NCI-H1048 (cell line): ENCODE results near the gene ERCC2.
"Not testable (repeated sequence)": the region's sequence is repeated elsewhere in the genome, so short reads cannot be mapped to it uniquely, and the experiment has no call there.

Experiments used
- DNase-seq: peaks from one replicate; lab custom pipeline; 2025; lab: John Stamatoyannopoulos, UW

Gene ERCC2

DNA sequence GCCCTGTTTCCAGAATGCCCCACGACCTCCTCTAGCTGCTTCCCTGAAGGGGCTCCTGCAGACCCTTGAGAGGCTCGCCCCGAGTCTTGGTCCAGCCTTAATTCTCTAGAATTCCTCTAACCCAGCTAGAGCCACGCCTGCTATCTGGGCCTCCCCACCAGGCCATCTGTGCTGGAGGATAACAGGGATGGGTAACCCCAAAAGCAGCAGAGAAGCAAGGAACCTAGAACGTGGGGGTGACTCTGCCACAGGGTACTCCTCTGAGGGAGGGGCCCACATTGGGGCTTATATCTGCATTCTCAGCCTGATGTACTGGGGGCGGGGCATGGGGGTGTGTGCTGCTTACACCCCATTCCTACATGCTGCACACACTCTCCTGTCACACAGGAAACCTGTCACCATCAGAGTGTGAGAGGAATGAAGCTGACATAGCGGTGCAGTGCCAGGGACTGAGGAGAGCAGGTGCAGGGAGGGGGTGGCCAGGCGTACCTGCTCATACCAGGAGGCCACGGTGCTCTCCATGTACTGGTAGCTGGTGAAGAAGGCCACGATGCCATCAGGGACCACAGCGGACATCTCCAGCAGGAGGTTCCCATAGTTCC lies 16.0 kb downstream of the ERCC2 start:
- no peak for DNase-seq

DNA sequence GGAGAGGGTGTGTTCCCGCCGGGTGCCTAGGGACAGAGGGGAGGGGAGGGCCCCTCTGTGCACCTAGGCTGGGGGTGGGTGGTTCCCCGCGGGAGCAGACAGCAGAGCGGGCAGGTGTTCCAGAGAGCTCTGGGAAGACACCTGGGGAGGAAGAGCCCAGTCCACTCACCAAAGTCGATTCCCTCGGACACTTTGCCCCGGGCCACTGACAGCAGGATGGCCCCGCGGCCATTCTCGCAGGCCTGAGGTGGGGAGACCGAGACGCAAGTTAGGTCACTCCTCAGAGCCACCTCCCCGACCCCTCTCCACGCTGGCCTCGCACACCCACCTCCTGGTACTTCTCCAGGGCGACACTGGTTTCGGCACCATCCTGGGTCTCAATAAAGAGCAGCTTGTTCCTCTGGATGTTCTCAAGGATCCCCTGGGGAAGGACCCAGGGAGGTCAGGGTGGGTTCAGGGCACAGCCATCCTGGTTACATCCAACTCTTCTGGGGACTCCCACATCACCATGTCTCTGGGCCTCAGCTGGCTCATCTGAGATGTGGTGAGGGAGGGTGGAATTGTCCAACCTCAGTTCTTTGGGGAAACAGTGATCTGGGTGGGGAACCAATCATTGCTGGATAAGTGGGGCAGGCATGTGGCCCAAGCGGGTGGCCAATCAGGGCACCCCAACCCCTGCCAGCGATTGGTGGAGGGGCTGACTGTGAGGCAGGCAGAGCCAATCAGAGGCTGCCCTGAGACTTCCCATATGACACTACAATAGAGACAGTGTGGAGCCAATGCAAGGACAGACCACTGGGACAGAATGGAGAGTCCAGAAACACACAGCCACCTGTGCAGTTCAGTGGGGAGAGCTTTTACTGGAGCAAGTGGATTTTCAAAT lies 17.2 kb downstream of the ERCC2 start:
- DNase-seq: no peak

DNA sequence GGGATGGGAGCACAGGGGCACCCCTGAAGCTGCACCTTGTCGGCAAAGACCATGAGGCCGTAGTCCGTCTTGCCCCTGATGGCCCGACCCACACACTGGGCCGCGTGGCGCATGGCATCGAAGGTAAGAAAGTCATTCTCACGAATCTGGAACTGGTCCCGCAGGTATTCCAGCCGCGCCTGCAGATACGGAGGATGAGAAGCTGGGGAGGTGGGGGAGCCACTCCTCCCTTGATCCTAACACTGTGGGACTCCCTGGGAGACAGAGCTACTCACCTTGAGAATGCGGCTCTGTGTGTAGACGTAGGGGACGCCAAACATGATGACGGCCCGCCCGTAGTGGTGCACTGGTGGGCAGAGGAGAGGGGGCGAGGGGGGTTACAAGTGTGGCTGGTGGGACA lies 17.9 kb downstream of the ERCC2 start:
- no peak for DNase-seq

DNA sequence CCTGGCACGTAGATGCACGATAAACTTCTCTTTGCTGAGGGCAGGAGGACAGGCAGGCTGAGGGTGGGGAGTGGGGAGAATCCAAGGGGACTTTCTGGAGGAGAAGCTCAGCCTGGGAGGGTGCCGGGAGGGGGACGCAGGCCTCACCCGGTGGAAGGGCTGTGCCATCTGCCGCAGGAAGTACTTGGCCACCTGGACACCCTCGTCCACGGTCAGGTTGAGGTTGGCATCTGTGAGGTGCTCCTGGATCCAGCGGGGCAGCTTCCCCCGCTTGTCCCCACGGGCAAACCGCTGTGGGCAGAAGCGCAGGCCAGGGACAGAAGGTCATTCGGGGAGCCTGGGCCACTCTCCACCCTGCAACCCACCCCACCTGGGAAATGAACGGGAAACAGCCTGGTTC lies 18.3 kb downstream of the ERCC2 start:
- no peak for DNase-seq

DNA sequence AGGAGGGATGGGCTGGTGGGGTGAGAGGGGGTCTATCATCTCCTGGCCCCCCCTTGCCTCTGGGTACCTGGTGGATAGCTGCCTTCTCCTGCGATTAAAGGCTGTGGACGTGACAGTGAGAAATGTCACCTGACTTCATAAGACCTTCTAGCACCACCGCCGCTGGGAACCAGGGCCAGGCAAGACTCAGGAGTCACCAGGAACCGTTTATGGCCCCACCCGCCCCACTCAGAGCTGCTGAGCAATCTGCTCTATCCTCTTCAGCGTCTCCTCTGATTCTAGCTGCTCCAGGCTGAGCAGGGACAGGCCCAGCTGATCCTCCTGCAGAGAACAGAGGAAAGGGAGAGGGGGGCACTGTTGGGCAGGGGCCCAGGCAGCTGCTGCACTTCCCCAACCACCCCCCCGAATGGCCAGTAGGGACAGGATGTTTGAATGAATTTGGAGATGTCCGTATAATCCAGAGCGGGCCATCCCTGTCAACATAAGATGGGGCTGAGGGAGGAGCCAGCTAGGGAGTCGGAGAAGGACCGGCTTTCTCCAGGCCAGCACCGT lies 18.9 kb downstream of the ERCC2 start:
- no peak for DNase-seq

DNA sequence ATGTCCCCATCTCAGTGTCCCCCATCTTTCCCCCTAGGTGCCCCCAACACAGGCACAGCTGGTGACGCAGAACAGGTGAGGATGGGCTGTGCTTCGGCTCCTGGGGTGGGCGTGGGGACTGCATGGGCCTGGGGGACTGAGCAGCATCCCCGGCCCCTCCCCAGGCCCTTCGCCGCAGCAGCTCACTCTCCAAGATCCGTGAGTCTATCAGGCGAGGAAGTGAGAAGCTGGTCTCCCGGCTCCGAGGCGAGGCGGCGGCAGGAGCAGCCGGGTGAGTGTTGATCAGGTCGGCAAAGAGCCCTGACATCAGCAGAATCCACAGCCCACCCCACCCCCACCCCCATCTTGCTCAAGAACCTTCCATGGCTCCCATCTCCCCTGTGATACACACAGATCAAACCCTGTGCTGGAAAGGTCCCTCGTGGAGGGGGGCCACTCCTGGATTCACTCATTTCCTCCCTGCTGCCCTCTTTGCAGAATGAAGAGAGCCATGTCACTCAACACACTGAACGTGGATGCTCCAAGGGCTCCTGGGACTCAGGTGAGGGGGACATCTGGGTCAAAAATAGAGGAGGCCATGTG lies 19.8 kb downstream of the ERCC2 start:
- no peak for DNase-seq

DNA sequence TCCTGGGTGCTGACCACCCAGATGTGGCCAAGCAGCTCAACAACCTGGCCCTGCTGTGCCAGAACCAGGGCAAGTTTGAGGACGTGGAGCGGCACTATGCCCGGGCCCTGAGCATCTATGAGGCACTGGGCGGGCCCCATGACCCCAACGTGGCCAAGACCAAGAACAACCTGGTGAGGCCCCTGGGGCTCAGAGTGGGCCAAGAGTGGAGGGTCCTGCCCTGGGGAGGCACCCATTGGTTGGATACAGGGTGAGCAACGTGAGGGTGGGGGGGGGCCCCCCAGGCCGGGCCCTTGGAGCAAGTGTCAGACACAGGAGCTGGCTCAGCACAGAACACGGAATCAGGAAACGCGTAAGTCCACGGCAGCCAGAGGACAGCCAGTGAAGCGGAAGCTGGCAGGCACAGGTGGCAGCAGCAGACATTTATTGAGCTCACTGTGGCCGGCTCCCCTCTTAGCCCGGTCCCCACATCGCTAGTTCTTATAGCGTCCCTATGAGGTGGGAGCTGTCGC lies 20.9 kb downstream of the ERCC2 start:
- DNase-seq: no peak

DNA sequence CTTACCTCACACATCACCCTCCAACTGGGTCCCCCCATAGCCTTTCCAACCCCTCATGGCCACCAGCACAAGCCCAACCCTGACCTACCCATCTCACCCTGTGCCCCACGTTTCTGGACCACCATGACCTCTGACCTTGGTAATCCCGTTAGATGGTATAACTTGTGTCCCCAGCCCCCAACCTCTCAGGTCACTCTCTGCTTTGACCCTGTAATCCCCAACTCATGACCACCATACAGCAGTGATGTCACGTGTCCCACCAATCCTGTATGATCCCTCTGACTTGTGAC lies 21.3 kb downstream of the ERCC2 start:
- DNase-seq: no peak

DNA sequence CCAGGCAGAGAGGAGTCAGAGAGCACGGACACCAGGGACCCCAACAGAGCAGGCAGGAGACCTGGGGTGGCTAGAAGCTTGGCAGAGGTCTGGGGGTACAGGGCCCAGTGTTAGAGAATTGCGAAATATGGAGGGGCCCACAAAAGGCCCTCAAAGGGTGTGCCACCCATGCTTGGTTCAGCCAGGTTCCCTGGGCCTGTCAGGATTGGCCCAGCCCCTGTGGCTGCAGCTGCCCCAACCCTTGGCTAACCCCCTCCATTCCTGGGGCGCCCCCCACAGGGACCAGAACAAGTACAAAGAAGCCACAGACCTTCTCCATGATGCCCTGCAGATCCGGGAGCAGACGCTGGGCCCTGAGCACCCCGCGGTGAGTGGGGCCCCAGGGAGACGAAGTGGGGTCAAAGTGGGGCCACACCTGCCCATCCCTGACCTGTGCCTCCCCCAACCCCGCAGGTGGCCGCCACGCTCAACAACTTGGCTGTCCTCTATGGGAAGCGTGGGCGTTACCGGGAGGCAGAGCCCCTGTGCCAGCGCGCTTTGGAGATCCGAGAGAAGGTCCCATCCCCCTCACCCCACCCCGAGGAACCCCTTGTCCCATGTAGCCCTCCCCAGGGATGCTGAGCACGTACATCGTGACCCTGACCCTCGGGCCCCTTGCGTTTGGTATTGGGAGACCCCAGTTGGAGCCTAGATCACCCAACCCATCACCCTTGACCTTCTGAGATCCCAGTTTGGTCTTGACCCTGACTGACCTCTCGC lies 21.8 kb downstream of the ERCC2 start:
- no peak for DNase-seq

DNA sequence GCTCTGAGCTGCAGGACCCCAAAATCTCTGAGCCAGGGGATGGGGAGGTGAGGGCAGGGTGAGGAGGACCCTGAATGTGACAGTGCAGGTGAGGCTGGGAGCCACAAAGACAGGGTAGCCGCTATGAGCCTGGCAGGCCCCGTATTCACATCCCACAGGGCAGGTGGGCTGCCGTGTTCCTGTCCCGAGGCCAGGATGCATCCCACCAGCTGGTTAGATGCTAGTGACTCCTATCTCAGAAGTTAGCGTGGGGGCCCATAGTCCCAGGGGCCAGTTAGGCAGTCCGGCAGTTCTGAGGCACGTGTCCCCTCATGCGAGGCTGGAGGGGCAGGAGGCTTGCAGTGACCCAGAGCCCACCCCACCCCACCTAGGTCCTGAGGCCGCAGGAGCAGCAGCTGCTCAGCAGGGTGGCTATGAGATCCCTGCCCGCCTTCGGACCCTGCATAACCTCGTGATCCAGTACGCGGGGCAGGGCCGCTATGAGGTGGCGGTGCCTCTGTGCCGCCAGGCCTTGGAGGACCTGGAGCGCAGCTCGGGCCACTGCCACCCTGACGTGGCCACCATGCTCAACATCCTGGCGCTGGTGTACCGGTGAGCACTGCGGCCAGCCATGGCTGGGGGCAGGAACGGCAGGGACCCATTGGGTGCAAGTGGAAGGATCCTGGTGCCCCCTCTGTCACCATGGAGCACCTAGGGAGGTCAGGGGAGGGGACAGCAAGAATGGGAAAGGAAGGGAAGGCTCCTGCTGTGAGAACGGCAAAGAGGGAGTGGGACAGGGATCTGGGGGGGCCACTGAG lies 22.6 kb downstream of the ERCC2 start:
- no peak for DNase-seq

DNA sequence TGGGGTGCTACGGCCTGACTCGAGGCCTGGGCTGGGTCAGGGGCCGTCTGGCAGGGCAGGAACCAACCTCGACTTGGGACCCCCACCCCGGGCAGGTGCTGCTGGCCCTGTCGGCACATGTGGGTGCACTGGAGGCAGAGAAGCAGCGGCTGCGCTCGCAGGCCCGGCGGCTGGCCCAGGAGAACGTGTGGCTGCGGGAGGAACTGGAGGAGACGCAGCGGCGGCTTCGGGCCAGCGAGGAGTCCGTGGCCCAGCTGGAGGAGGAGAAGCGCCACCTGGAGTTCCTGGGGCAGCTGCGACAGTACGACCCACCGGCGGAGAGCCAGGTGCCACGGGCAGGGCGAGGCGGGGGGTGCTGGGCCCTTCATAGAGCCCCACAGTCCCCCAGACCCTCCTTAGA lies 23.9 kb downstream of the ERCC2 start:
- no peak for DNase-seq

DNA sequence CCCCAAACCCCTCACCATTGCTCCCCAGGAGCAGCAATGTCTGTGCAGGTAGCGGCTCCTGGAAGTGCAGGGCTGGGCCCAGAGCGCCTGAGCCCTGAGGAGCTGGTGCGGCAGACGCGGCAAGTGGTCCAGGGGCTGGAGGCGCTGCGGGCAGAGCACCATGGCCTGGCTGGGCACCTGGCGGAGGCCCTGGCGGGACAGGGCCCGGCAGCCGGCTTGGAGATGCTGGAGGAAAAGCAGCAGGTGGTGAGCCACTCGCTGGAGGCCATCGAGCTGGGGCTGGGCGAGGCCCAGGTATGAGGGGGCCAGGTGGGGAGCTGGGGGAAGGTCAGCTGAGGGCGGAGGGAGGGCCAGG lies 24.9 kb downstream of the ERCC2 start:
- DNase-seq: no peak

DNA sequence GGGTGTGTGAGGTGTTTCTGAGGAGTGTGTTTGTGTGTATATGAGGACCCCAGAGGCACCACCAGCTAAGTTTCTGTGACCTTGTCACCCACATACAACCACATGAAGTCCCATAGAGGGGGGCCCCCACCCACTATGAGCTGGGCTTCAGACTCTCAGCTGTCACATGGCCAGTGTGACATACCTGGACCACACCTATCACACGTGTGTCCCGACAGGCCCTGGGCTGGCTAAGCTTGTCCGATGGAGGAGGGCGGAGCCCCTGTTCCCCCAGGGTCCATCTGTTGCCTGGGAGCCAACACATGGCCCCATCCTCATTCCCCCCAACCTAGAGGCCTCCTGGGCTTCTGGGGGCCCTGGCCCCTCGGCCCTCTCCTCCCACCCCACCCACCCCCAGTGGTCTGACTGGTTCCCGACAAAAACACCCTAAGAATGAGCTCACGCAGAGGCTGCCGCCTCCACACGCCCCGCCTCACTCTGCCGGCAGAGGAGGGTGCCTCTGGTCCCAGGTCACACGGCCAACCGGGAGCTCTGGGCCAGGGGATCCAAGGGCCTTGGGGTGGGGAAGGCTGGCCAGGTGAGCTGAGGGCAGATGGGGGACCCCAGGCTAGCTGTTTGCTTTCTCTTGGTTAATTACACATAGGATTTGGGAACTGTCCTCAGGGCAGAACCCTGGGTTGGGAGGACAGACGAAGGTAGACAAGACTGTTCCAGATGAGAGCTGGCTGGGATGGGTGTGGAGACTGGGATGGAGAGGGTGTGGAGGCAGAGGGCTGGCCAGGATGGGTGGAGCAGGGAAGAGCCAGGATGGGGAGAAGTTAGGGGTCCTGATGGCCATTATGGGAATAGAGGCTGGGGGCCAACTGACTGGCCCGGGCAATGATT lies 25.5 kb downstream of the ERCC2 start:
- no peak for DNase-seq

DNA sequence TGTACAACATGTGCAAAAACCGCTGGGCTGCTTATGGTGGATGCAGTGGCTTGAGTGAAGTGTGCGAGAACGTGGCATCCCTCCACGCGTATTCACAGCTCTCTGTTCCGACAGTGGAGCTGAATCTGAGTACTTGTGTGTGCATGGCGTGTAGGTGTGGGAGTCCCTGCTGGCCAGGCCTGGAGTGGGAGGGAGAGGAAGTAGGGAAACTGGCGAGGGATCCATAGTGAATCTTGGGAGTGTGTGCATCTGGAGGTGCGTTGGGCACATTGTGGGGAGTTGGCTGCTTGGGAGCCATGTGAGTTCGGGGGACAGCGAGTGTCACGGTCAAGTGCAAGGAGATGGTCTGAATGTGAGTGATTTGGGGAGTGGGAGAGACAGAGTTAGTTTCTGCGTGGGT lies 27.5 kb downstream of the ERCC2 start:
- no peak for DNase-seq

DNA sequence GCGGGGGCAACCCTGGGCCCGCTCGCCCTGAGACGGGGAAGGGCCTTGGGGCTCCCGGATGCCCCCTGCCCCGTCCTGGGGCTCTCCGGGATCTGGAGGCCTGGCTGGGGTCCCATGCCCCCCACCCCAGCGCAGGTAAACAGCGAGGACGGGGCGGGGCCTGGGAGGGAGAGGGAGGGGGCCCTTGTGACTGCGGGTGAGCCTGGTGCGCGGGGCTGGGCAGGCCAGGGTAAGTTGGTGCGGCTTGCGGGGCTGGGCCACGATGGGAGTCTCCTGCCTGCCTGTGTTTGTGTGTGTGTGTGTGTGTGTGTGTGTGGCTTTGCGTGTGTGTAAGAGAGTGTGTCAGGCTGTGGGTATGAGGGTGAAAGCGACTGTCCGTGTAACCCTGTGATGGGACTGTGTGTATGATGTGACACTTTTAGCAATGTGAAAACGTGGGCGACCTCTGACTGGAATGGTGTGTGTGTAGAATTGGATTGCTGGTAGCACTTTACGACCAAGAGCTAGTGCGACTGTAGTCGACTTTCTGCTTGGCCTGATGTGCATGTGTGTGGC lies 29.4 kb downstream of the ERCC2 start:
- DNase-seq: no peak

DNA sequence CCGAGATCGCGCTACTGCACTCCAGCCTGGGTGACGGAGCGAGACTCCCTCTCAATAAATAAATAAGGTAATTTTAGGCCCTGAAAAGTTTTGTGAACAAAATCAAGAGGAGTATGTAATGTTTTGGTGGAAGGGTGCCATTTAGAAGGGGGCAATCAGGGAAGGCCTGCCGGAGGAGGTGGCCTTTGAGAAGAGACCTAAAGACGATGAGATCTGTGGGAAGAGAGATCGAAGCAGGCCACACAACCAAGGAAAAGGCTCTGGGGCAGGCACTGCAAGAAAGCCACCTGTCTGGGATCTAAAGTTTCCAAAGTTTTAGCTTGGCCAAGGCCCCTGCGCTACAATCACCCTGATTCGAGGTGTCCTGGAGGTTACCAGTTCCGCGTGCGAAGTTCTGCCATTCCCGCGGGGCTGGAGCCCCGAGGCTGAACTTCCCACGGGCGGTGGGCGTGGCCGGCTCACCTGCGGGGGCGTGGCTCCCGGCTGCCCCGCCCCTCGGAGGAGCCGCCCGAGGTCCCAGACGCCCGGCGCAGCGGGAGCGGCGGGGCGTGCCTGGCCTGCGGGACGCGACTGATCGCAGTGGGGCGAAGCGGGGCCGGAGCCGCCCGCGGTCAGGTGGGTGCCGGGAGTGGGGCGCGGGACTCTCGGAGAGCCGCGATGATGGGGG lies 30.0 kb downstream of the ERCC2 start, which contains the start of gene KLC3:
Gene KLC3, plus strand, starts transcription at position 519 of the 667 bp plus-strand sequence. CDS start 4,792 bp downstream, outside the sequence.
- no peak for DNase-seq

DNA sequence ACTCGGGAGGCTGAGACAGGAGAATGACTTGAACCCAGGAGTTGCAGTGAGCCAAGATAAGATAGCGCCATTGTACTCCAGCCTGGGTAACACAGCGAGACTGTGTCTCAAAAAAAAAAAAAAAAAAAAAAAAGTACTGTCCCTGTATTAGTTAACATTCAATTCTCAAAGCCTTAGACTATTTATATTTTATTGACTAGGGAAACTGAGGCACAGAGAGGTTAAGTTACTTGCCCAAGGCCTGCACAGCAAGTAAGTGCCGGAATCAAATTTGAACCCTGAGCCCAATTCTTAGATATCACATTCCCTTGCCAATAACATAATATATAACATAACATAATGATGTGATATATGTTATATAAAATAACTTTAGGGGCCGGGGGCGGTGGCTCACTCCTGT lies 30.7 kb downstream of the ERCC2 start:
- DNase-seq: no peak

DNA sequence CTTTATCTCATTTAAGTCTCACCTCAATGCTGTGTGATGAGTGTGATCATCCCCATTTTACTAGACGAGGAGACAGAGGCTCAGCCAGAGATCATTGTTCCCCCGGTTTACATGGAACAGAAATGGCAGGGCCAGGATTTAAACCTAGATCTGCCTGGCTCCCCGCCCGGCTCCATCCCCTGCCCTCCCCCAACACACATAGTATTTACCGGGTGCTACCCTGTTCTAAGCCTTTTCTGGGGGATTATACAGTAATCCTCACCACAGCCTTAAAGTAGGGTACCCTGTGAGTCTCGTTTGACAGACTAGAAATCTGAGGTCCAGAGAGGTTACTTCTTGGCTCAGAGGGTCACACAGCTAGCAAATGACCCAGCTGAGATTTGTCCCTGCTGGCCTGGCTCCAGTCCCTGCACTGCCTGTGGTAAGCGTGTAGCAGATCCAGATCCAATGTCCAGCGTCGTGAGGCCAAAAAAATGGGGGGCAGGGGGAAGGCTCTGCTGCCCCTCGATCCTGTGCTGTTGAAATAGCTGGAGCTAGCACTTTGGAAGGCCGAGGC lies 33.6 kb downstream of the ERCC2 start:
- DNase-seq: no peak

DNA sequence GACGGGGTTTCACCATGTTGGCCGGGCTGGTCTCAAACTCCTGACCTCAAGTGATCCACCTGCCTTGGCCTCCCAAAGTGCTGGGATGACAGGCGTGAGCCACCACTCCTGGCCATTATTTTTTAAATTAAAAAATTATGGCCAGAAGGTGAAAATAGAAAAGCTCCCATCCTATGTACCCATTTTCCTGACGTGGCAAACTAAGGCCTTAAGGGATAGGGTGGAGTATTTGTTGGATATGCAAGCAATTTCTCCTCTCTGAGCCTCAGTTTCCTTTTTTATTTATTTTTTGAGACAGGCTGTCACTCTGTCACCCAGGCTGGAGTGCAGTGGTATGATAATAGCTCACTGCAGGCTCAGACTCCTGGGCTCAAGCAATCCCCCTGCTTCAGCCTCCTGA lies 35.5 kb downstream of the ERCC2 start:
- not testable (repeated sequence) for DNase-seq
